GM23338 (cell line): ENCODE data around the gene COL6A1.

Experiments
- CREB1 ChIP-seq: fragments of 250-450 bp; sonication (Bioruptor Pico); IDR thresholded peaks from 2 replicates; pipeline ENCODE4 v1.5.0; 2020; ENCODE audit warnings: low read depth, mild to moderate bottlenecking, moderate library complexity
- ETS1 ChIP-seq: IDR thresholded peaks from 2 replicates; pipeline ENCODE4 v1.6.1; 2016; ENCODE audit warnings: antibody characterized with exemption
- EZH2 ChIP-seq: fragments of 200-600 bp; sonication (generic); IDR thresholded peaks from one replicate; pipeline ENCODE4 v1.8.0; 2017; ENCODE audit warnings: antibody characterized with exemption, mild to moderate bottlenecking, low read depth; ENCODE audit not compliant: unreplicated experiment
- EZH2phosphoT487 ChIP-seq: fragments of 200-600 bp; sonication (generic); IDR thresholded peaks from one replicate; pipeline ENCODE4 v1.8.1; 2018; ENCODE audit warnings: antibody characterized with exemption; ENCODE audit not compliant: unreplicated experiment
- JUNB ChIP-seq: IDR thresholded peaks from one replicate; pipeline ENCODE4 v1.6.1; 2016; ENCODE audit warnings: antibody characterized with exemption; ENCODE audit not compliant: unreplicated experiment
- POLR2AphosphoS5 ChIP-seq: IDR thresholded peaks from 2 replicates; pipeline ENCODE4 v1.6.1; 2016; ENCODE audit warnings: antibody characterized with exemption, low read depth
- STAT1 ChIP-seq: IDR thresholded peaks from one replicate; pipeline ENCODE4 v1.6.1; 2016; ENCODE audit warnings: antibody characterized with exemption; ENCODE audit not compliant: unreplicated experiment
- TF ChIP-seq, protein P1 (sequence below), 2 experiments: fragments of 200-600 bp in 1 of 2; sonication (generic) in 1 of 2; conservative IDR thresholded peaks; 2 replicates each; pipeline versions ENCODE4 v1.5.1 to v1.6.1; 2016 to 2017; ENCODE audit warnings: antibody characterized with exemption in 2 of 2, low read depth in 2 of 2, mild to moderate bottlenecking in 2 of 2, moderate library complexity in 1 of 2
- TF ChIP-seq, protein P2 (sequence below): IDR thresholded peaks from one replicate; pipeline ENCODE4 v1.6.1; 2018; ENCODE audit warnings: antibody characterized with exemption; ENCODE audit not compliant: unreplicated experiment

- no peak for TF ChIP-seq EZH2phosphoT487
- no peak for TF ChIP-seq JUNB
- TF ChIP-seq, protein P1, sequence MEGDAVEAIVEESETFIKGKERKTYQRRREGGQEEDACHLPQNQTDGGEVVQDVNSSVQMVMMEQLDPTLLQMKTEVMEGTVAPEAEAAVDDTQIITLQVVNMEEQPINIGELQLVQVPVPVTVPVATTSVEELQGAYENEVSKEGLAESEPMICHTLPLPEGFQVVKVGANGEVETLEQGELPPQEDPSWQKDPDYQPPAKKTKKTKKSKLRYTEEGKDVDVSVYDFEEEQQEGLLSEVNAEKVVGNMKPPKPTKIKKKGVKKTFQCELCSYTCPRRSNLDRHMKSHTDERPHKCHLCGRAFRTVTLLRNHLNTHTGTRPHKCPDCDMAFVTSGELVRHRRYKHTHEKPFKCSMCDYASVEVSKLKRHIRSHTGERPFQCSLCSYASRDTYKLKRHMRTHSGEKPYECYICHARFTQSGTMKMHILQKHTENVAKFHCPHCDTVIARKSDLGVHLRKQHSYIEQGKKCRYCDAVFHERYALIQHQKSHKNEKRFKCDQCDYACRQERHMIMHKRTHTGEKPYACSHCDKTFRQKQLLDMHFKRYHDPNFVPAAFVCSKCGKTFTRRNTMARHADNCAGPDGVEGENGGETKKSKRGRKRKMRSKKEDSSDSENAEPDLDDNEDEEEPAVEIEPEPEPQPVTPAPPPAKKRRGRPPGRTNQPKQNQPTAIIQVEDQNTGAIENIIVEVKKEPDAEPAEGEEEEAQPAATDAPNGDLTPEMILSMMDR (conservative IDR thresholded peaks at IDR 0.05; ENCODE audit: low read depth in 2 of 2), result no peak
- TF ChIP-seq EZH2, result no peak
- TF ChIP-seq, protein P2, sequence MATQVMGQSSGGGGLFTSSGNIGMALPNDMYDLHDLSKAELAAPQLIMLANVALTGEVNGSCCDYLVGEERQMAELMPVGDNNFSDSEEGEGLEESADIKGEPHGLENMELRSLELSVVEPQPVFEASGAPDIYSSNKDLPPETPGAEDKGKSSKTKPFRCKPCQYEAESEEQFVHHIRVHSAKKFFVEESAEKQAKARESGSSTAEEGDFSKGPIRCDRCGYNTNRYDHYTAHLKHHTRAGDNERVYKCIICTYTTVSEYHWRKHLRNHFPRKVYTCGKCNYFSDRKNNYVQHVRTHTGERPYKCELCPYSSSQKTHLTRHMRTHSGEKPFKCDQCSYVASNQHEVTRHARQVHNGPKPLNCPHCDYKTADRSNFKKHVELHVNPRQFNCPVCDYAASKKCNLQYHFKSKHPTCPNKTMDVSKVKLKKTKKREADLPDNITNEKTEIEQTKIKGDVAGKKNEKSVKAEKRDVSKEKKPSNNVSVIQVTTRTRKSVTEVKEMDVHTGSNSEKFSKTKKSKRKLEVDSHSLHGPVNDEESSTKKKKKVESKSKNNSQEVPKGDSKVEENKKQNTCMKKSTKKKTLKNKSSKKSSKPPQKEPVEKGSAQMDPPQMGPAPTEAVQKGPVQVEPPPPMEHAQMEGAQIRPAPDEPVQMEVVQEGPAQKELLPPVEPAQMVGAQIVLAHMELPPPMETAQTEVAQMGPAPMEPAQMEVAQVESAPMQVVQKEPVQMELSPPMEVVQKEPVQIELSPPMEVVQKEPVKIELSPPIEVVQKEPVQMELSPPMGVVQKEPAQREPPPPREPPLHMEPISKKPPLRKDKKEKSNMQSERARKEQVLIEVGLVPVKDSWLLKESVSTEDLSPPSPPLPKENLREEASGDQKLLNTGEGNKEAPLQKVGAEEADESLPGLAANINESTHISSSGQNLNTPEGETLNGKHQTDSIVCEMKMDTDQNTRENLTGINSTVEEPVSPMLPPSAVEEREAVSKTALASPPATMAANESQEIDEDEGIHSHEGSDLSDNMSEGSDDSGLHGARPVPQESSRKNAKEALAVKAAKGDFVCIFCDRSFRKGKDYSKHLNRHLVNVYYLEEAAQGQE, result no peak
- no peak for TF ChIP-seq CREB1 (CRISPR knock-in tag)
- no peak for TF ChIP-seq STAT1
- no peak for TF ChIP-seq POLR2AphosphoS5
- no peak for TF ChIP-seq ETS1
Observed at GRCh38 chr21:45992301-45993209, 11.0 kb downstream of the COL6A1 start.
